Endothelial cell of umbilical vein (primary cell): Measurements from ENCODE around the gene SCG3. TPM values are rescaled to one million over a fixed set of nuclear protein-coding genes. Genes with fewer than 3 reads are reported as not detected.

Source experiments
- BruUV-seq: library from RNA; stranded (reverse); fragments of 400-500 nt; replicated peaks from 2 replicates; lab custom pipeline; 2021; lab: Mats Ljungman, UMichigan
- CTCF ChIA-PET: fragments of 300-600, 350-600 bp; sonication (Branson Sonifier 250); formaldehyde crosslinking; loops from one replicate; lab custom pipeline; 2021; ENCODE audit warnings: antibody characterized with exemption, inconsistent platforms; lab: Charles Lee
- POLR2A ChIA-PET: fragments of 300-600, 350-600 bp; sonication (Branson Sonifier 250); formaldehyde crosslinking; loops from one replicate; lab custom pipeline; 2021; ENCODE audit warnings: antibody characterized with exemption, inconsistent platforms; lab: Charles Lee
- DNase-seq: peaks from one replicate; pipeline ENCODE4 v3.0.0-alpha.2; 2011; ENCODE audit warnings: low read depth, low spot score
- FAIRE-seq: peaks from 2 replicates; lab custom pipeline; 2011; peaks lifted over from hg19 to GRCh38; lab: Jason Lieb, UNC
- H2AFZ ChIP-seq: 2 replicates; pipeline ENCODE4 v1.6.0; 2012; ENCODE audit warnings: low read depth, low read length, control low read depth, inconsistent platforms
- H3K27ac ChIP-seq: 2 replicates; pipeline ENCODE4 v1.5.1; 2011; ENCODE audit warnings: low read depth, mild to moderate bottlenecking, control low read depth, low read length, moderate library complexity; ENCODE audit not compliant: insufficient read depth
- H3K27me3 ChIP-seq, 2 experiments: 2 replicates each; pipeline versions ENCODE4 v1.6.0 to v1.6.1; 2011; ENCODE audit warnings: low read length in 2 of 2, mixed read lengths in 1 of 2; ENCODE audit not compliant: control insufficient read depth in 2 of 2, insufficient read depth in 2 of 2
- H3K36me3 ChIP-seq, 2 experiments: 2 replicates in 1 of 2; 3 replicates in 1 of 2; pipeline ENCODE4 v1.5.1; 2011; ENCODE audit warnings: low read length in 2 of 2, mild to moderate bottlenecking in 1 of 2, moderate library complexity in 1 of 2; ENCODE audit not compliant: control insufficient read depth in 2 of 2, insufficient read depth in 2 of 2; ENCODE audit errors: extremely low read depth in 1 of 2
- H3K4me1 ChIP-seq: 3 replicates; pipeline ENCODE4 v1.5.1; 2011; ENCODE audit warnings: mild to moderate bottlenecking, low read length; ENCODE audit not compliant: control insufficient read depth, insufficient read depth; ENCODE audit errors: extremely low read depth
- H3K4me2 ChIP-seq: 2 replicates; pipeline ENCODE4 v1.6.1; 2011; ENCODE audit warnings: low read length, control low read depth, mixed read lengths; ENCODE audit not compliant: insufficient read depth
- H3K4me3 ChIP-seq, 3 experiments: fragments of 200-600 bp in 1 of 3; sonication (generic), shearing (Covaris generic) in 1 of 3; replicated peaks in 1 of 3; 2 replicates each; pipeline ENCODE4 v1.5.1; 2011 to 2016; ENCODE audit warnings: control low read depth in 3 of 3, low read length in 3 of 3, mild to moderate bottlenecking in 2 of 3, inconsistent platforms in 1 of 3, low read depth in 1 of 3, moderate library complexity in 1 of 3; ENCODE audit not compliant: insufficient read depth in 1 of 3
- H3K79me2 ChIP-seq: 2 replicates; pipeline ENCODE4 v1.6.0; 2012; ENCODE audit warnings: low read length, inconsistent platforms; ENCODE audit not compliant: control insufficient read depth, insufficient read depth
- H3K9ac ChIP-seq: replicated peaks from 2 replicates; pipeline ENCODE3; 2011; ENCODE audit warnings: low read length, control low read depth; ENCODE audit not compliant: insufficient read depth; ENCODE audit errors: extremely low read depth
- H3K9me1 ChIP-seq: replicated peaks from 3 replicates; pipeline ENCODE4 v1.6.0; 2011; ENCODE audit warnings: mild to moderate bottlenecking, low read length; ENCODE audit not compliant: control insufficient read depth, insufficient read depth; ENCODE audit errors: extremely low read depth
- H3K9me3 ChIP-seq: replicated peaks from 2 replicates; pipeline ENCODE4 v1.5.1; 2012; ENCODE audit warnings: low read length, inconsistent platforms; ENCODE audit not compliant: control insufficient read depth, insufficient read depth
- H4K20me1 ChIP-seq: replicated peaks from 2 replicates; pipeline ENCODE3; 2011; ENCODE audit warnings: mild to moderate bottlenecking, low read length; ENCODE audit not compliant: control insufficient read depth, insufficient read depth; ENCODE audit errors: extremely low read depth
- EZH2 ChIP-seq: IDR thresholded peaks from 2 replicates; pipeline ENCODE4 v1.6.1; 2012; ENCODE audit warnings: borderline replicate concordance, low read depth, mild to moderate bottlenecking, moderate library complexity, low read length, inconsistent platforms; ENCODE audit not compliant: severe bottlenecking
- FOS ChIP-seq: IDR thresholded peaks from 2 replicates; pipeline ENCODE4 v1.6.1; 2011; ENCODE audit warnings: mild to moderate bottlenecking, low read length, moderate library complexity, borderline replicate concordance; ENCODE audit not compliant: insufficient read depth
- GATA2 ChIP-seq: IDR thresholded peaks from 2 replicates; pipeline ENCODE4 v1.7.0; 2011; ENCODE audit warnings: low read depth, mild to moderate bottlenecking, moderate library complexity, mixed read lengths, low read length; ENCODE audit not compliant: insufficient read length, insufficient read depth
- JUN ChIP-seq: IDR thresholded peaks from 2 replicates; pipeline ENCODE4 v1.6.1; 2011; ENCODE audit warnings: borderline replicate concordance, low read depth; ENCODE audit not compliant: insufficient read length, insufficient read depth
- MYC ChIP-seq: IDR thresholded peaks from one replicate; pipeline ENCODE4 v1.6.1; 2011; ENCODE audit warnings: mild to moderate bottlenecking, low read depth, low read length
- POLR2A ChIP-seq: IDR thresholded peaks from 2 replicates; pipeline ENCODE4 v1.6.1; 2012; ENCODE audit warnings: low read depth, mild to moderate bottlenecking, control low read depth, low read length
- POLR2AphosphoS5 ChIP-seq: IDR thresholded peaks from 2 replicates; pipeline ENCODE4 v1.6.1; 2012; ENCODE audit warnings: low read depth, mild to moderate bottlenecking, control low read depth, low read length, moderate library complexity; ENCODE audit not compliant: insufficient read depth
- dilution Hi-C: fragments of 300-500 bp; cut with MboI; formaldehyde crosslinking; loops from one replicate; pipeline ENCODE4 v1.15.0; 2019; ENCODE audit warnings: low sequenced_read_pairs; ENCODE audit not compliant: extremely low pct_ligation_motif_present
- intact Hi-C: fragments of 100-400 bp; cut with micrococcal nuclease; formaldehyde crosslinking; loops from one replicate; pipeline ENCODE4 v1.10.0; 2022
- polyA plus RNA-seq, 4 experiments: library from polyadenylated mRNA; depleted of rRNA in 3 of 4; stranded (reverse) in 3 of 4; unstranded in 1 of 4; fragments of >200 nt; gene quantifications; 2 replicates each; pipeline versions ENCODE4 v1.2.1 to v1.2.3, GENCODE V29; 2011 to 2012; ENCODE audit warnings: missing spikeins in 1 of 4
- total RNA-seq: library from RNA; stranded (reverse); gene quantifications from 2 replicates; pipeline ENCODE4 v1.2.3, GENCODE V29; 2021
- TF ChIP-seq, protein P1 (sequence below): IDR thresholded peaks from 2 replicates; pipeline ENCODE4 v1.6.1; 2011; ENCODE audit not compliant: insufficient read depth, insufficient read length

Gene SCG3
- total and polyA plus RNA-seq, 2 donors (not counting 3 experiments of a cell fraction or from before 2014, with no cell fraction given), result not detected

DNA sequence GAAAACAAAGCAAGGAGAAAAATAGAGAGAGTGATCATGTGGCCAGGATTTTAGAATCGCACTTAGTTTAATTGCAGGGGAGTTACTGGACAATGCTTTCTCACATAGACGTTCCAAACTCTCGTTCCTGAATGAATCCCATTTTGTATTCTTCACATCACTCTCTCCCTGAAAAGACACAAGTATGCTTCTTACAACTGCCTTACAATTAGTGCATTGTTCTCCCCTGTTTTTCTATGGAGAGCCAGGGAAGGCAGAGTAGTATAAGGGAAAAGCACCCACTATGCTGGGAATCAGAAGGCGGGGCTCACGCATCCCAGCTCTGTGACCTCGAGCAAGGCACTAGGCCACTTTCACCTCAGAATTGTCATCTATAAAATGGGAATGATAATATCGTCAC lies 84.4 kb downstream of the SCG3 start:
- ChIA-PET CTCF (interaction anchor here (1.2 to 2.8 kb wide), 2 partner anchors 11 to 115 kb away, joined by 5 to 28 read pairs (median 16); no protein-coding TSS in a partner anchor), POLR2A (no interaction called here)
- Histone ChIP-seq H4K20me1 (no peaks in the 10 kb centered on the region), H3K4me3 (no peak overlapping the region), H3K27me3 (peaks cover 3% of the 10 kb centered on the region in 2 experiments), H3K36me3 (no peaks in the 10 kb centered on the region), H3K4me2 (no peak overlapping the region), H3K9me1 (no peaks in the 10 kb centered on the region), H3K9me3 (no peaks in the 10 kb centered on the region), H2AFZ (no peak overlapping the region), H3K9ac (no peak overlapping the region), H3K79me2 (no peaks in the 10 kb centered on the region), H3K27ac (no peak overlapping the region), H3K4me1 (peaks cover 5% of the 10 kb centered on the region)
- BruUV-seq, result no TSS peak
- TF ChIP-seq, protein P1, sequence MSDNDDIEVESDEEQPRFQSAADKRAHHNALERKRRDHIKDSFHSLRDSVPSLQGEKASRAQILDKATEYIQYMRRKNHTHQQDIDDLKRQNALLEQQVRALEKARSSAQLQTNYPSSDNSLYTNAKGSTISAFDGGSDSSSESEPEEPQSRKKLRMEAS, result no peak
- TF ChIP-seq POLR2AphosphoS5 (no peak), GATA2 (no peak), MYC (no peak), JUN (no peak), EZH2 (no peak), FOS (no peak), POLR2A (no peak)
- dilution Hi-C loops (no loop called here), intact Hi-C loops (no loop called here)
- FAIRE-seq (no peak), DNase-seq (no peak)

DNA sequence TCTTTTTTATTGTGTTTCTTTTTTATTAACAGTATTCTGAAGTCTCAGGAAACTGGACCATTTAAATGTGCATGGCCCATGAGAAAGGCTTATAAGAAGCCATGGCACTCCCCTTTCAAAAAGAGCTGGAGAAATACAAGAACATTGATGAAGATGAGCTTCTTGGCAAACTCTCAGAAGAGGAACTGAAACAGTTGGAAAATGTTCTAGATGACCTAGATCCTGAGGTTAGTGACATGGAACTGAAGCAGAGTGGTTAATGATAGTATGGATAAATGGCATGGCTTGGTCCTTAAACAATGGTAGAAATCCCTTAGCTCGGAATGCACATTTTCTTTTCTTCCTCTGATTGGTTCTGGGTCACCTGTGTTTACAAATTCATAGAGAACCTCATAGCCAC lies 85.0 kb downstream of the SCG3 start:
- H3K9ac ChIP-seq, result no peak overlapping the region
- dilution Hi-C loops (no loop called here), intact Hi-C loops (no loop called here)
- no peaks in the 10 kb centered on the region for H3K9me3 ChIP-seq
- no peak overlapping the region for H2AFZ ChIP-seq
- ChIA-PET POLR2A (no interaction called here), CTCF (interaction anchor here (1.2 to 2.8 kb wide), 2 partner anchors 10 to 116 kb away, joined by 5 to 28 read pairs; no protein-coding TSS in a partner anchor)
- no peak for TF ChIP-seq FOS
- no peaks in the 10 kb centered on the region for H3K36me3 ChIP-seq
- no peaks in the 10 kb centered on the region for H4K20me1 ChIP-seq
- H3K27me3 ChIP-seq, result peaks cover 3% of the 10 kb centered on the region in 2 experiments
- H3K79me2 ChIP-seq, result no peaks in the 10 kb centered on the region
- no peaks in the 10 kb centered on the region for H3K9me1 ChIP-seq
- no peak overlapping the region for H3K4me3 ChIP-seq
- no peak overlapping the region for H3K4me2 ChIP-seq
- peaks cover 5% of the 10 kb centered on the region for H3K4me1 ChIP-seq
- FAIRE-seq (peak; percentile 4), DNase-seq (no peak)
- BruUV-seq, result no TSS peak
- no peak overlapping the region for H3K27ac ChIP-seq
